PFSK-1 (cell line): ENCODE measurements around the gene FJX1.

Source experiments
- FOXP2 ChIP-seq: optimal IDR thresholded peaks from 2 replicates; pipeline ENCODE3; 2011; ENCODE audit warnings: borderline replicate concordance, control low read depth, inconsistent platforms; ENCODE audit not compliant: insufficient read depth; ENCODE audit errors: extremely low read length, extremely low read depth
- POLR2AphosphoS5 ChIP-seq: IDR thresholded peaks from 2 replicates; pipeline ENCODE4 v1.6.1; 2012; ENCODE audit warnings: low read depth, mild to moderate bottlenecking, control low read depth, low read length, moderate library complexity
- REST ChIP-seq, 2 experiments: IDR thresholded peaks; 2 replicates each; pipeline versions ENCODE4 v1.6.1 to v1.8.0; 2011 to 2012; ENCODE audit warnings: low read depth in 2 of 2, low read length in 2 of 2, control low read depth in 1 of 2, inconsistent platforms in 1 of 2, mild to moderate bottlenecking in 1 of 2, moderate library complexity in 1 of 2; ENCODE audit not compliant: insufficient read depth in 1 of 2
- SIN3A ChIP-seq: IDR thresholded peaks from 2 replicates; pipeline ENCODE4 v1.6.1; 2012; ENCODE audit warnings: mild to moderate bottlenecking, low read length, moderate library complexity, borderline replicate concordance; ENCODE audit not compliant: insufficient read depth
- TAF1 ChIP-seq: IDR thresholded peaks from 2 replicates; pipeline ENCODE4 v1.6.1; 2012; ENCODE audit warnings: low read length, control low read depth, borderline replicate concordance; ENCODE audit not compliant: insufficient read depth

The FJX1 gene

GRCh38 chr11:35655254-35655653, 37.0 kb downstream of the FJX1 start:
- no peak for TF ChIP-seq POLR2AphosphoS5
- no peak for TF ChIP-seq SIN3A
- TF ChIP-seq FOXP2: no peak
- TF ChIP-seq TAF1: no peak
- TF ChIP-seq REST (IDR thresholded peaks at IDR 0.05; ENCODE audit: insufficient read depth in 1 of 2, low read depth in 2 of 2, low read length in 2 of 2): no peak

GRCh38 chr11:35655856-35656255, 37.6 kb downstream of the FJX1 start:
- TF ChIP-seq SIN3A: no peak
- no peak for TF ChIP-seq FOXP2
- no peak for TF ChIP-seq POLR2AphosphoS5
- no peak for TF ChIP-seq REST (IDR thresholded peaks at IDR 0.05; ENCODE audit: insufficient read depth in 1 of 2, low read depth in 2 of 2, low read length in 2 of 2)
- no peak for TF ChIP-seq TAF1

GRCh38 chr11:35658020-35658948, 40.0 kb downstream of the FJX1 start:
- no peak for TF ChIP-seq REST (IDR thresholded peaks at IDR 0.05; ENCODE audit: insufficient read depth in 1 of 2, low read depth in 2 of 2, low read length in 2 of 2)
- no peak for TF ChIP-seq FOXP2
- TF ChIP-seq SIN3A: no peak
- TF ChIP-seq POLR2AphosphoS5: no peak

- TF ChIP-seq REST (IDR thresholded peaks at IDR 0.05; ENCODE audit: insufficient read depth in 1 of 2, low read depth in 2 of 2, low read length in 2 of 2) (no peak), SIN3A (no peak), TAF1 (no peak), POLR2AphosphoS5 (no peak), FOXP2 (no peak)
These were observed 43.3 kb downstream of the FJX1 start for GRCh38 chr11:35661534-35661933.
